Brain microvascular endothelial cell (primary cell): ENCODE data around the gene RDH11.

Source experiments
- DNase-seq: peaks from one replicate; pipeline ENCODE4 v3.0.0-alpha.2; 2020
- H3K27ac ChIP-seq: fragments of 250-450 bp; sonication (Bioruptor Pico); 2 replicates; pipeline ENCODE4 v1.5.1; 2020; ENCODE audit warnings: mild to moderate bottlenecking, moderate library complexity
- H3K27me3 ChIP-seq: fragments of 250-450 bp; sonication (Bioruptor Pico); replicated peaks from 2 replicates; pipeline ENCODE4 v1.5.1; 2020; ENCODE audit warnings: mild to moderate bottlenecking
- H3K36me3 ChIP-seq: fragments of 250-450 bp; sonication (Bioruptor Pico); replicated peaks from 2 replicates; pipeline ENCODE4 v1.5.1; 2020; ENCODE audit warnings: mild to moderate bottlenecking
- H3K4me3 ChIP-seq: 2 replicates; pipeline ENCODE4 v1.5.1; 2011; ENCODE audit warnings: low read depth, mild to moderate bottlenecking, control low read depth, low read length, moderate library complexity
- in situ Hi-C: cut with HindIII; loops from 2 replicates; pipeline ENCODE4 v1.10.0; 2017; ENCODE audit warnings: low sequenced_read_pairs, low pct_ligation_motif_present
- TF ChIP-seq, protein P1 (sequence below): IDR thresholded peaks from 2 replicates; pipeline ENCODE4 v1.5.1; 2011; ENCODE audit warnings: low read depth, mild to moderate bottlenecking, moderate library complexity, low read length, control low read depth, inconsistent platforms; ENCODE audit errors: missing control alignments

Gene RDH11

DNA sequence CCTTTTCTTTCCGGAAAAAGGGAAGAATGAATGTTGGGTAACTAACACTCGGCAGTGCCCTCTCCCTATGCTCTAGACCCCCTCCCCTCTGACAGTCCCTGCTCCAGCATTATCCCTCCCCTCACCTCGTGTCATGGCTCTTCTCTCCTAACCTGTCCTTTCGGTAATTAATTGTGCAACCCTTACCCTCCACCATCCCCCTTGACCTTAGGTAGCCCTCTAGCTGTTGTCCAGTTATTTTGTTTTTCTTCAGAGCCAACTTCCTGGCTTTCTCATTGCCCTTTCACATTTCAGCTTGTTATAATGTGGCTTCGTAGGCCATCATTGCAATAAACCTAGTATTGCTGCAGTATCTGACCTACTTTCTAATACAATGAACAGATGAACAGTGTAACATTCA lies 64.6 kb downstream of the RDH11 start:
- Histone ChIP-seq H3K27ac (no peak overlapping the region), H3K27me3 (no peaks in the 10 kb centered on the region), H3K4me3 (no peak overlapping the region), H3K36me3 (no peaks in the 10 kb centered on the region)
- no peak for DNase-seq
- in situ Hi-C loops, result no loop called here
- TF ChIP-seq, protein P1, sequence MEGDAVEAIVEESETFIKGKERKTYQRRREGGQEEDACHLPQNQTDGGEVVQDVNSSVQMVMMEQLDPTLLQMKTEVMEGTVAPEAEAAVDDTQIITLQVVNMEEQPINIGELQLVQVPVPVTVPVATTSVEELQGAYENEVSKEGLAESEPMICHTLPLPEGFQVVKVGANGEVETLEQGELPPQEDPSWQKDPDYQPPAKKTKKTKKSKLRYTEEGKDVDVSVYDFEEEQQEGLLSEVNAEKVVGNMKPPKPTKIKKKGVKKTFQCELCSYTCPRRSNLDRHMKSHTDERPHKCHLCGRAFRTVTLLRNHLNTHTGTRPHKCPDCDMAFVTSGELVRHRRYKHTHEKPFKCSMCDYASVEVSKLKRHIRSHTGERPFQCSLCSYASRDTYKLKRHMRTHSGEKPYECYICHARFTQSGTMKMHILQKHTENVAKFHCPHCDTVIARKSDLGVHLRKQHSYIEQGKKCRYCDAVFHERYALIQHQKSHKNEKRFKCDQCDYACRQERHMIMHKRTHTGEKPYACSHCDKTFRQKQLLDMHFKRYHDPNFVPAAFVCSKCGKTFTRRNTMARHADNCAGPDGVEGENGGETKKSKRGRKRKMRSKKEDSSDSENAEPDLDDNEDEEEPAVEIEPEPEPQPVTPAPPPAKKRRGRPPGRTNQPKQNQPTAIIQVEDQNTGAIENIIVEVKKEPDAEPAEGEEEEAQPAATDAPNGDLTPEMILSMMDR, result no peak

DNA sequence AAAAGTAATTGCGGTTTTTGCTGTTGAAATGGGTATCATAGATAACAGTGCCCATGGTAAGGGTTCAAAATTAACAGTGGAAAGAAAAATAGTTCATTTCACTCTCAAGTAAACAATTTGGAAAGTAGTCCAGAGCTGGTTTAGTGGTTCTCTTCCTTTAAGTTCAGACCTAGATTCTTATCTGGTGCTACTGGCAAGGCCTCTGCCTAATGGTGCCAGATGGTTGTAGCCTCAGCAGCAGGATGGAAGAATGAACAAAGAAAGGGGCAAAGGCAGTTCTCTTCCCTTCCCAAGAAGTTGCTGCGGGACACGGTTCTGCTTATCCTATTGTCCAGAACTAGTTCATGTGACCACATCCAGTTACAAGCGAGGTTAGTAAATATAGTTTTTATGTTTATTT lies 65.4 kb downstream of the RDH11 start:
- Histone ChIP-seq H3K36me3 (no peaks in the 10 kb centered on the region), H3K27me3 (no peaks in the 10 kb centered on the region), H3K27ac (no peak overlapping the region), H3K4me3 (no peak overlapping the region)
- TF ChIP-seq, protein P1, result no peak
- in situ Hi-C loops, result no loop called here
- DNase-seq, result no peak

DNA sequence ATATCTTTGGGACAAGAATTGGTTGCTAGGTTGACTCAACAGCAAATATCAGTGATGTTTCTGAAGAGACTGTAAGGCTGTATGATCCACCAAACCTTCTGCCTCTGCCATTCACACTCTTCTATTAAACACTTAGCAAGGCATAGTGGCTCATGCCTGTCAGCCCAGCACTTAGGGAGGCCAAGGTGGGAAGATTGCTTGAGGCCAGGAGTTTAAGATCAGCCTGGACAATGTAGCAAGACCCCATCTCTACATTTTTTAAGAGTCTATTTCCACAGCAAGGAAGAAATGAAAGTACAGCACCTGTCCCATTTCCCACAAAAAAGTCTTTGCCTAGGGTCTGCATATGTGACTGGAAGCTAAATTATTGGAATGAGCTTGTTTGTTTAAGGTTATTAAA lies 68.0 kb downstream of the RDH11 start:
- no peak overlapping the region for H3K4me3 ChIP-seq
- in situ Hi-C loops, result no loop called here
- H3K27me3 ChIP-seq, result no peaks in the 10 kb centered on the region
- H3K27ac ChIP-seq, result no peak overlapping the region
- TF ChIP-seq, protein P1, result no peak
- DNase-seq, result no peak
- H3K36me3 ChIP-seq, result no peaks in the 10 kb centered on the region
